GM18867 (cell line): Measurements from ENCODE around the gene LIX1L.

Experiments used
- ATAC-seq: cut with Tn5 transposase; IDR thresholded peaks from one replicate; pipeline ENCODE4 v1.9.1; 2021; ENCODE audit warnings: mild to moderate bottlenecking, moderate library complexity; ENCODE audit not compliant: unreplicated experiment

Gene LIX1L

DNA sequence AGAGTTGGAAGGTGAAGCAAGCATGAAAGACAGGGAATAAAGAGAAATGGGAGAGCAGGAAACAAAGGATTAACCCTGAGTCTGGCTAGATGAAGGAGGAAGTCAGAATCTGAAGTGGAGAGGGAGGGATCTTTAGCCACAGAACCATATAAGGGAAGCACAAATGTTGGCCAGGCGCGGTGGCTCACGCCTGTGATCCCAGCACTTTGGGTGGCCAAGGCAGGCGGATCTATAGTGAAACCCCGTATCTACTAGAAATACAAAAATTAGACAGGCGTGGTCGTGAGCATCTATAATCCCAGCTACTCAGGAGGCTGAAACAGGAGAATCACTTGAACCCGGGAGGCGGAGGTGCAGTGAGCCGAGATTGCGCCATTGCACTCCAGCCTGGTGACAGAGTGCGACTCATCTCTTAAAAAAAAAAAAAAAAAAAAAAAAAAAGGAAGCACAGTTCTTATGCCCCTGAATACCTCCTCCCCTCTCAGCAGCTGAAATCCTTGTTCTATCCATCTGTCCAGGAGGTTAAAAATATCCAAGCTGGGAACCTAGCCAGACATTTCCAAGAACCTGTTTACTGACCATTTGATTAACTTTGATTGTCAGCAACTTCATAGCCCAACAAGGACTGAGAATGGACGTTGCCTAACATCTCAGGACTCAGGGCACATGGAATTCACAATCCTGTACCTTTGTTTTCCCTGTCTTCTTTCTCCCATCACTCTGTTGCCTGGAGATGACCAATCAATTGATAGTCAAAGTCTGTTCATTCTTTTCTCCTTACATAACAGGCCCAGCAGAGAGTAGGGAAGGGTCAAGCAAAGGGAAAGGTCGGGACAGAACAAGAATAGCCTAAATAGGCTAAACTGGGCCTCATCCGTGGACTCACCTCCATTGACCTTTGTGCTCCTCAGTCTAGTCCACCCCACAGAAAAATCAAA, 28.0 kb upstream of the LIX1L start:
- no peak for ATAC-seq

DNA sequence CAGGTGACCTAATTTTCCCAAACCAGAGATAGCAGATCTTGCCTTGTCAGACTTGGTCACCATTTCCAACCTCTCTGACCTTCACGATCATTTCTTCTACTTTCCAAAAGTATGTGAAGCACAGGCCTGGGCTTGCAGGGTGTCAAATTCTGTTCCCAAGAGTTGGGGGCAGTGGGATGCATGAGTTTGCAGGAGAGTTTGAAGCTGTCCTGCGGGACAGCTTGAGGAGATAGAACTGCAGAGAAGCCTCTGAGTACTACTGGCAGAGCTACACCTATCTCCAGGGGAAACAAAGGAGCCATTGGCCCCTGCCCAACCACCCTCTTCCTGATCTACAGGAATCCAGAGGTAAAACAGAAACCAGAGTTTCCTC, 27.3 kb upstream of the LIX1L start:
- ATAC-seq = no peak

DNA sequence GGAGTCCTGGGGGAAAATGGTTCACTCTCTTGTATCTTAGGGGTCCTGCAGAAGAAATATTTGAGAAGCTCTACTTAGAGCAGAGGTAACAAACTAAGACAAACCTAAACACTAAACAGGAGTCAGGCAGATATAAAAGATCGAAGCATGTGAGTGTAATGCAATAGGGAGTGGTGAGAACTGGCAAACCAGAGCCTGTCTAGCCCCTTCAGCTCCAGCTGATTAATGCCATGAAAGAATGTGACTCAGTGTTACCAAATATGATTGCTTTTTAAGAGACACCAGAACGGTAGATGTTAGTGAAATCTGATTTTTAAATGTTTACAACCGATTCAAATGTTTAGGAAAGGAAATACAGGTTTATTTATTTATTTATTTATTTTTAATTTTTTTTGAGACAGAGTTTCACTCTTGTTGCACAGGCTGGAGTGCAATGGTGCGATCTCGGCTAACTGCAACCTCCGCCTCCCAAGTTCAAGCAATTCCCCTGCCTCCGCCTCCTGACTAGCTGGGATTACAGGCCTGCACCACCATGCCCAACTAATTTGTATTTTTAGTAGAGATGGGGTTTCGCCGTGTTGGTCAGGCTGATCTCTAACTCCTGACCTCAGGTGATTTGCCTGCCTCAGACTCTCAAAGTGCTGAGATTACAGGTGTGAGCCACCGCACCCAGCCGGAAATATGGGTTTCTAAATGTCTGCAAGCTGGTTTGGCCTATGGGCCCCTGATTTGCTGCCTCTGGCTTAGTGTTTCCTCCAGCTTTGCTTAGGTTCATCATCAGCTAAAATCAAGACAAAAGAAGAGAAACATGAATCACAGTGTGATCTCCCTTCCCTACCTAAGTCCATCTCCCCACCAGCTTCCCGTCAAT, 26.4 kb upstream of the LIX1L start:
- ATAC-seq = no peak

DNA sequence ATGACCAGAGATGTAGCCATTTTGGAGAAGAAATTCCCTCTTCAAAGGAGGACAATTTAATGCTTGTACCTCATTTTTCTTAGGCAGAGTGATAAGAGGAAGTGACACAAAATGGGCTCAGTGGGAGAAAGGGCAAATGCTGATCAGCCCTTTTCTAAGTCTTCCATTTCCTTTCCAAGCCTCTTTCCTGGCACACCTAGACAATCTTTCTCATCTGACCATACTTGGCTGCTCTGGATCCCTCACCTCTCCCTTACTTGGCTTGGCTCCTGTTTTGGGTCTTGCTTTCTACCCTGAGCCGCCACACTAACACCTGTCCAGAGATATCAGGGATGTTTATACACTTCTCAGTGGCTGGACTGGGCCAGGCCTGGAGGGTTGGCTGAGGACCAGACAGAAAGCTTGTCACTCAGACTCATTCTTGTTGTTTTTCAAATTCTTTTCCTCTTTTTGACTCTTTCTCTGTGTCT, 25.4 kb upstream of the LIX1L start:
- no peak for ATAC-seq

DNA sequence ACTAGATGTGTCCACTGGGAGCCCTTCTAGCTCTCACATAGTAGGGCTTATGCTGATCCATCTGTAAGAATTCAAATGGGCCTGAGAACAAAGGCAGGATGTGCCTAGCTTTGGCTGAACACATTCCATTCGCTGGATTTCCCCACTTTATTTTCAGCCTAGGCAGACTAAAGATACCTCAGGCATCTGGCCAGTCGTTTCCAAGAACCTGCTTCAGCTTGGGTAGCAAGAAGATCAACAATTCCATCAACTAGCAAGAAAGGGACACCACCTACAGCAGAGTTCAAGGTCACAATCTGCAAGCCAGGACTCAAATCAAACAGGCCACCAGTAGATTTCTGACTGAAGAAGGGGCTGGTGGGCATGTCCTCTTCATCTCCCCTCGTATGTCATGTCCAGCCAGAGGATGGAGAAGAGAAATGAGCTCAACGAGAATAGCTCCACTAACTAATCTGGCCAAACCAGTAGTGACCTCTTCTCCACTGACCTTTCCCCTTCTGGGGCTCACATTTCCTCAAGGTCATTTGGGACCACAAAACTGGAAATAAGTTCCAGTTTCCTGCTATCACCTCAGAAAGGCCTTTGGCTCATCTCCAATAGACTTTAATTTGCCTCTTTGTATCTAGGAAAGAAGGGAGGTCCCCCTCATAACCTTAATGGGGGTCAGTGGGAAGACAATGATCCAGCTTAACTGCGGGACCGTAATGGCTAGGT, 24.4 kb upstream of the LIX1L start:
- no peak for ATAC-seq

DNA sequence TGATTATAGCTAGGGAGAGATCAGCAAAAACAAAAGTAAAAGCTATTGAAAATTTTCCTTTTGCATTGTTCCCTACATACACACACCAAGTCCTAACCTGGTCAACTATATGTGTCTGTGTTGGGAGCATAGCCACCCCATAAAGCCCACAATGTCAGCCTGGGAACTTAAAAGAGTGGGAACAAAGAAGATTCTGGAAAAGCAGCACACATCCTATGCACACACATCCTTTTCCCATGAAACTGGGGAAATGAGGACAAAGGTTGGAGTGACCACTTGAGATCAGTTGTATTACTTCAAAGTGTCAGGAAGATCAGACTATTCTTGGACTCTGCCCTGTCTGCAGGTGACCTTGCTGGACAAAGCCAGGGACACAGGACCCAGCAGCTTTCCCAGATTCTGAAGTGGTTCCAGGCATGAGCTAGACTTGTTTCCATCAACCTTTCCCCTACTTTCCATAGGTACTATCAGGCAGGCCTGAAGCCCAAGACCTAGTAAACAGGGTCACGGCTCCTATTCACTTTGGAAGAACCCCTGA, 22.7 kb upstream of the LIX1L start:
- no peak for ATAC-seq

DNA sequence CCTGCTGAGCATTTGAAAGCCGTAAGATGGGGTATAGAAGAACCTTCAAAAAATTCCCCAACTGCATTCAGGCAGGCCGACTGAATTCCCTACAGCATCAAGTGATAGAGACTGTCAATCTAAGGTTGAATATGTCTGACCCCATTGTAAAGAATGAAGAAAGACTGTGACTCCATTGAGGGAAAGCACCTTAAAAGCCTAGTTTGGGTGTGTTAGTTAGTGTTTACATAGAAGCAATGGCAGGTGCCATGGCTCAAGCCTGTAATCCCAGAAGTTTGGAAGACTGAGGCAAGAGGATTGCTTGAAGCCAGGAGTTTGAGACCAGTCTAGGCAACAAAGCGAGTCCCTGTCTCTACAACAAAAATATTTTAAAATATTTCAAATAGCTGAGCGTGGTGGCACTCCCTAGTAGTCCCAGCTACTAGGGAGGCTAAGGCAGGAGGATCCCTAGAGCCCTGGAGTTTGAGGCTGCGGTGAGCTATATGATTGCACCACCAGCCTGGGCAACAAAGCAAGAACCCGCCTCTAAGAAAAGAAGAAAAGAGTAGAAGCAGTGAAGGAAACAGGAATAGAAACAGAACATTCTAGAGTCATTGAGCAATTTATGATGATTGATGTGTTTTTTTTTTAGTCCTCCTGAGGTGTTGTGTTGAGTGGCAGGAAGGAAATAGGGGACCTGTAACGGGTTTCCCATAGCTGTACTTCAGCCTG, 22.1 kb upstream of the LIX1L start:
- peak; percentile 30 for ATAC-seq

DNA sequence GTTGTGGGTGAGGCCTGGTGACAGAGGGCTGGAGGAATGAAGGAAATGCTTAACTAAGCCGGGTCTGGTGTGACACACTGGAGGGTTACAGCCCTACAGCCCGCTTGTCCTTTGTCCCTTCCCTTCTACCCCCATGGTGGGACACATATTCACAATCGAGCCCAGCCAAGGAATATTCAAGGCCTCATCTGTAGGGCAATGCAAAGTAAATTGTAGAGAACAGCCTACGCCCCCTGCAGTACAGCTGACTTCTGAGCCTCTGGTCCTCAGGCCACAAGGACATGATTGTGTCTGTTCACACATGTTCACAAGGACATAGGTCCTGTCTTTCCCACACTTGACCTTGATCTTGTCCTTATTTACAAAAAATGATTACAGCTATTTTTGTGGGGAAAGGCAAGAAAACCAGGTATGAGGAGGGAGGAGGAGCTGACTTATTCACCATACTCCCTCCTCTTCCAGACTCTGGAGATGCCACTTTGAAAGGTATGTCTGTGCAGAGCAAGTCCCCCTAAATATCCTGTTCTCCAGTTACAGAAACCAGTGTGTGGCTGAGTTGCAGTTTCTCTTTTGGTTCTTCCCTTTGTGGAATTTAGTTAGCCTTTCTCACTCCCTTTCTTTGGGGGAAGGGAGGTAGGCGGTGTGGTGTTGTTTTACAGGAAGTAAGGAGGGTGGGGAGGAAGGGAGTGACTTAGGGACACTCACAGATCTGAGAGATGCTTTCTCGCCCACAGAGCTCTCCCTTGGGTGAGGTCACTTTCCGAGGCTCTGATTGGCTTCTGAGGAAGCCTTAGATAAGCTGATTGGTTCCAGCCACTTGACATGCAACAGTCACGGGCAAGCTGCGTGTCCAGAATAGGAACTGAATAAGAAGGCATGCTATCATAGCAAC, 21.3 kb upstream of the LIX1L start:
- ATAC-seq = peak; percentile 87

DNA sequence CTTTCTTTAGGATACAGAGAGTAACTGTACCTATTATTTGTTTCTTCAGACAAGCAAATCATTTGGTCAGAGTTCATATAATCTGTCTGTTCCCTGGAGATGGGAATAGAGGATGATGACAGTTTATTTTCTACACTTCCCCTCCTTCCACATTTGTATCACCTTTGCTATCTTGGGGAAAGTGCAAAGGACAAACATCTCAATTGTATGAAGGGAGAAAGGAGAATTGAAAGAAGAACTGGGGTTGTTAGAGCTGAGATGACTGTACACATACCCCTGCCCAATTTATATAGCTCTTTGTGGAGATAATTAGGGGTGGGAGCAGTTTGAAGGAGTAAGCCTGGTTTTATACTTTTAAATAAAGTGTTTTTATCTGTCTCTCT, 20.6 kb upstream of the LIX1L start:
- ATAC-seq = no peak

DNA sequence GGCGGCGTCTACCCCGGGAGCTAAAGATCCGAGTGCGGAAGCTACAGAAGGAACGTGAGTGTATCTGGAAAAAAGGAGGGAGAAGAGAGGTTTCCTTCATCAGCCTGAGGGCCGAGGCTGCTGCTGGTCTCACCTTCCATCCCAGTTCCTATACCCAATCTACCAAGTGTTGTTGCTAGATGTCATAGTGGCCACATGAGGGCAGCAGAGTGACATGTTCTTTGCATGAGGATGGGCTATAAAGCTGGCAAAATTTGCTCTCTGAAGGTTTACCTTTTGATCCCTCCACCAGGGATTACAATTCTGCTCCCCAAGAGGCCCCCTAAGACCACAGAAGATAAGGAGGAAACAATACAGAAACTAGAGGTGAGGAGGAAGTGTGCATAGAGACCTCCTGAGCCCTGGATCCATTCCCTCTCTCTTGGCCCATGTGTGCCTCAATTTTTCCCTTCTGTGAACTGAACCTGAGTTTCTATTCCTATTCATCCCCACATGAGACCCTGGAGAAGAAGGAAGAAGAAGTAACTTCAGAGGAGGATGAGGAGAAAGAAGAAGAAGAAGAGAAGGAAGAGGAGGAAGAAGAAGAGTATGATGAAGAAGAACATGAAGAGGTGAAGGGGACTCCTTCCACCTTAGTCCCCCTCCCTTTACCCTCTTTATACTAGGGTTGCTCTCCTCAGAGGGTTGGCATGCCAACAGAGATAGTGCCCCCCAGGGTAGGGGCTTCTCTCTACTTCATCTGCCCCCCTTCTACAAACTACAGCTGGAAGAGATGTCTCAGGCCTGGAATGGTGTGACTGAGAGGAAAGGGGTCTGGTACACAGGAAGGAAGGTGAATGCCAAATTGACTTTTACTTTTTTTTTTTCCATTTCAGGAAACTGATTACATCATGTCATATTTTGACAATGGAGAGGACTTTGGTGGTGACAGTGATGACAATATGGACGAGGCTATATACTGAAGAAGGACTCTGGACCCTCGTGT, 20.0 kb upstream of the LIX1L start:
- ATAC-seq = no peak

DNA sequence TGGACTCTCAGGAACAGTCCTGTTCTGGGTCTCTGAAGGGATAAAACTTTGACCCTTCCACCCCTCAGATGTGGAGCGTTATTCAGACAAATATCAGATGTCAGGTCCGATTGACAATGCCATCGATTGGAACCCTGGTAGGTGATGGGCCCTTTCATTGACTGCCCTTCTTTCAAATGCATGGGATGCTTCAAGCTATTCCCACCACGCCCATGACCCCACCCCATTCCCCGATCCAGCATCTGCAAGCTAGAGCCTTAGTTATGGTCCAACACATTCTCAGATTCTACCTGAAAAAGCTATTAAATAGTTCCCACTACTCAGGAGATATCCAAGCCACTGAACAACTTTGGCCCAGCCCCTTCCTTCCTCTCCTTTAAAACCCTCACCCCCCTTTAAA, 19.2 kb upstream of the LIX1L start:
- no peak for ATAC-seq

DNA sequence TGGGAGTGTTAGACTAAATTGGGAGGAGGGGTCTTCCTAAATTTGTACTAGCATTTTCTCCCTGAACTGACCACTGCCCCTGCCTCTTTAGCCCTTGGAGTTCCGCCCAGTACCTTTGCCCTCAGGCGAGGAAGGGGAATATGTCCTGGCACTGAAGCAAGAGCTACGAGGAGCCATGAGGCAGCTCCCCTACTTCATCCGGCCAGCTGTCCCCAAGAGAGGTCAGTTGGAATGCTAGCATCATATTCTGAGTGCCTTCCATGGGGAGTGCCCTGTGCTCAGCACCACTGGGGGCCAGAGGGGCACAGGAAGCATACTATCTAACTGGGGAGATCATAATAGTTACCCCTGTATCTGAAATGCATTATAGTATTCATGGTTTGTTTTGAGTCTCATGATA, 17.4 kb upstream of the LIX1L start:
- ATAC-seq = no peak

DNA sequence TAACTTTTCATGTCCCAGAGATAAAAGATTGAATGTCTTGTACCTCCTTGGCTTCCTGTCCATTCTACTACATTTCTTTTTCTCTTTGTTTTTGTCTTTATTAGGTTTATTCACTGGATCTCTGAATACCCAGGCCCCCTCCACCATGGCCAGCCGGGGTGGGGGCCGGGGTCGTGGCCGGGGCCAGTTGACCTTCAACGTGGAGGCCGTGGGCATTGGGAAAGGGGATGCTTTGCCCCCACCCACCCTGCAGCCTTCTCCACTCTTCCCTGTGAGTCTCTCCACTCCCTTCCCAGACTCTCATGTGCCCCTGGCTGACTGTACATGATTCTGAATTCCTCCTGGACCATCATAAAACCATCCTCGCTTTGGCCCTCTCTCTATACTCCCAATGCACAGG, 16.9 kb upstream of the LIX1L start:
- no peak for ATAC-seq

DNA sequence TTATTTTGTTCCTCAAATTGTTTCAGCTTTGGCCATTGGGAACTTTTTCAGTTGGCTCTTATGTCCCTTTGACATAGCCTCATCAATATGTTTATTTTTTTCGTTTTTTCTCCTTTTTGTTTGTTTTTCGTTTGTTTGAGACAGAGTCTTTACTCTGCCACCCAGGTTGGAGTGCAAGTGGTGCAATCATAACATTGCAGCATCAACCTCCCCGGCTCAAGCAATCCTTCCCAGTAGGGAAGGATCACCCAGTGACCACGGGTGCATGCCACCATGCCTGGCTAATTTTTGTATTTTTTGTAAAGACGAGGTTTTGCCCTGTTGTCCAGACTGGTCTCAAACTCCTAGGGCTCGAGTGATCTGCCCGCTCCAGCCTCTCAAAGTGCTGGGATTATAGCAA, 14.8 kb upstream of the LIX1L start:
- no peak for ATAC-seq

DNA sequence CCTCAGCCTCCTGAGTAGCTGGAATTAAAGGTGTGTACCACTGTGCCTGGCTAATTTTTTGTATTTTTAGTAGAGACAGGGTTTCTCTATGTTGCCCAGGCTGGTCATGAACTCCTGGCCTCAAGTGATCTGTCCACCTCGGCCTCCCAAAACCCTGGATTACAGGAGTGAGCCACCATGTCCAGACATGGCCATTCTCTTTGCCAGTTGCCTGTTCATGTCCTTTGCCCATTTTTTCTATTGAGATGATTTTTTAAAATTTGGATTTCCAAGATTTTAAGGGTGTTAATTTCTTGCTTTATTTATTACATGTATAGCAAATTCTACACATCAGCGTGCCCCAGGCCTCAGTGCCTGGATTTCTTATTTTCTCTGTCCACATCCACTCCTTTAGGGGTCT, 9.5 kb upstream of the LIX1L start:
- no peak for ATAC-seq

DNA sequence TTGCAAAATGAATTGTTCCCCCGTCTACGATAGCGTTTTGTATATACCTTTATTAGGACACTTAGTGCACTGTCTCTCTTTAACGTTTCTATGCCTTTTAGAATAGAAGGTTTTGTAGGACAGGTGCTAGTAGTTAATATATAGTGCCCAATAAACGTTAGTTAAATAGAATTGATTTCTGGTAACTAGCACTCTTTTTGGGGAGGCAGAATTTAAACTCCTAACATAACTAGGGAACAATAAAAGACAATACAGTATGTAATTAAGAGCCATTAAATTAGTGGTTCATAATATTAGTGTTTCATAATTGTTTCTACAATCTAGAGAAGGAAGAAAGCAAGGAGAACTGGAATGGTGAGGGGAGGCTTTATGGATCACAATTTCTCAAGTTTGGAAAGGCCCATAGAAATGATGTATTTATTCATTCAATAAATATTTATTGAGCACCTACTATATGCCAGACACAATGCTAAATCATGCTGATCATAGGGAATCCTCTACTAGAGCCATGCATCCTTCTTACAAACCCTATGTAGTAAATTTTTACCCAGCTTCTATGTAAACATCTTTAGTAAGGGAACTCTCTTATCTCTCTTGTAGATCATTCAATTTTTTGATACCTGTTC, 7.4 kb upstream of the LIX1L start:
- no peak for ATAC-seq

DNA sequence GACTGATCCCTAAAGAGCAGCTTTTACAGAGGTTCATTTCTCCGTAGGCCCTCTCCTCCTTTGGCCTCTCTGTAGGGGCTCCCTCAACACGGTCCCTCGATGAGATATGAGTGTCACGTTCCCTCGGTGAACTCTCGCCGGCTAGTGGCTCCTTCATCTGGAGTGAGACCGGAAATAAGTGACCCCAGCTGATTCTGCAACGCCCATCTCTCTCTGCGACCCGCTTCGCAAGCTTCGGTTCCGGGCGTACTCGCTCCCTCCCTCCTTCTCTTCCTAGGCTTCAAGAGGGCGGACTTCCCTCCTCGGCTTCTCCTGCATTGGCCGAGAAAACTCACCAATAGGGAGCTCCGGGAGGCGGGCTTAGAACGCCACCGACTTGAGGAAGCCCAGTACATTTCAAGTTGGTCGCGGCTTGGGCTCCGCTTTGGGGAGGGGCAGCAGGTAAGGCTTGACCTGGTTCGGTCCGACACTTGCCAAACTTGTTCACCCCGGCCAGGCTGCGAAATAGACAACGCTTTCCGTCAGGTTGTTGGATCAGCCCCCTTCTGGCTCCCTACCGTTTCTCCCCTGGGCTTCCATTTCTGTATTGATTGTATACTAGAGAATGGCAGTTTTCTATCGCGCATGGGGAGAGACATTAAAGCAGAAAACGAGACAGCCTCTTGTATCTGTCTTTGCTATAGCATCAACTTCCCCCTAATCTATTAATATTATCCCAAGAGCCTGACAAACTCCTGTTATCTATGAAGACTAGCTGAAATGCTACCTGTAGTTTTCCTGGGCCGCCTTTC, 6.7 kb upstream of the LIX1L start, which contains the start of the genes ANKRD34A and POLR3GL:
Gene ANKRD34A, minus strand, starts transcription at position 248 of the 791 bp plus-strand sequence. CDS start 2,816 bp downstream, outside the sequence.
Gene POLR3GL, plus strand, starts transcription at position 363 of the 791 bp plus-strand sequence. CDS start 10,176 bp downstream, outside the sequence.
- peak; percentile 92 for ATAC-seq
